SHP77 treated with DMSO at 0.1 percent for 48 hours (cell line): ENCODE data around the gene ROMO1.

Source experiments
- DNase-seq: peaks from one replicate; lab custom pipeline; 2025; lab: John Stamatoyannopoulos, UW

The ROMO1 gene

GRCh38 chr20:35699127-35699956 lies at the start of gene ROMO1, which contains the start of gene NFS1:
TSS of gene ROMO1 (plus strand) at chr20:35699405. CDS start at chr20:35699633, 228 bp downstream.
TSS of gene NFS1 (minus strand) at chr20:35699352. CDS start at chr20:35699288, 64 bp downstream.
- DNase-seq, result peak; percentile 54

- DNase-seq, result no peak
Observed at GRCh38 chr20:35650632-35651031, 48.6 kb upstream of the ROMO1 start.

- no peak for DNase-seq
Observed at GRCh38 chr20:35651958-35652357, 47.2 kb upstream of the ROMO1 start.

- no peak for DNase-seq
Observed at GRCh38 chr20:35652641-35653429, 46.4 kb upstream of the ROMO1 start.

- no peak for DNase-seq
Observed at GRCh38 chr20:35653430-35653734, 45.8 kb upstream of the ROMO1 start.

GRCh38 chr20:35653893-35654292 lies 45.3 kb upstream of the ROMO1 start:
- DNase-seq, result no peak

- DNase-seq, result no peak
Observed at GRCh38 chr20:35654415-35654814, 44.8 kb upstream of the ROMO1 start.

- no peak for DNase-seq
Observed at GRCh38 chr20:35657271-35657670, 41.9 kb upstream of the ROMO1 start.

GRCh38 chr20:35660122-35660937 lies 38.9 kb upstream of the ROMO1 start:
- no peak for DNase-seq

GRCh38 chr20:35661053-35661452 lies 38.2 kb upstream of the ROMO1 start:
- no peak for DNase-seq

- no peak for DNase-seq
Observed at GRCh38 chr20:35661908-35662307, 37.3 kb upstream of the ROMO1 start.

GRCh38 chr20:35662551-35662950 lies 36.7 kb upstream of the ROMO1 start:
- no peak for DNase-seq

- DNase-seq, result peak; percentile 22
Observed at GRCh38 chr20:35663516-35664465, 35.4 kb upstream of the ROMO1 start.

GRCh38 chr20:35664466-35665206 lies 34.6 kb upstream of the ROMO1 start, which contains the start of the genes CPNE1 and RBM12:
TSS of gene CPNE1 (minus strand) at chr20:35664900. CDS start at chr20:35632923, 31,977 bp downstream.
TSS of gene RBM12 (minus strand) at chr20:35664900. CDS start at chr20:35655322, 9,578 bp downstream.
- peak; percentile 78 for DNase-seq

- DNase-seq, result no peak
Observed at GRCh38 chr20:35665949-35666288, 33.3 kb upstream of the ROMO1 start.

- DNase-seq, result no peak
Observed at GRCh38 chr20:35669221-35669620, 30.0 kb upstream of the ROMO1 start.

- no peak for DNase-seq
Observed at GRCh38 chr20:35669681-35670080, 29.5 kb upstream of the ROMO1 start.

- no peak for DNase-seq
Observed at GRCh38 chr20:35673884-35674283, 25.3 kb upstream of the ROMO1 start.

- DNase-seq, result no peak
Observed at GRCh38 chr20:35674921-35675320, 24.3 kb upstream of the ROMO1 start.

GRCh38 chr20:35680452-35681183 lies 18.6 kb upstream of the ROMO1 start:
- no peak for DNase-seq
